Upper lobe of left lung (tissue), 6 donors: ENCODE measurements around the gene HOXC5. TPM values are rescaled to one million over a fixed set of nuclear protein-coding genes. Genes with fewer than 3 reads are reported as not detected.

Experiments
- ATAC-seq, 2 donors: fragments of 200-7000 bp; cut with Tn5 transposase; one replicate each; pipeline ENCODE4 v1.9.1; 2022; ENCODE audit warnings: mild to moderate bottlenecking in 2 of 2, moderate library complexity in 2 of 2; ENCODE audit not compliant: low FRiP score in 2 of 2
- DNase-seq, 2 donors: peaks; one replicate each; pipeline ENCODE4 v3.0.0-alpha.2; 2019 to 2020
- H3K27ac ChIP-seq, 4 donors: fragments of 200-600 bp; sonication (generic); one replicate each; pipeline ENCODE4 v1.5.1; 2016 to 2019
- H3K27me3 ChIP-seq, 4 donors: fragments of 200-600 bp; sonication (generic); one replicate each; pipeline ENCODE4 v1.5.1; 2017 to 2019
- H3K36me3 ChIP-seq, 4 donors: fragments of 200-600 bp; sonication (generic); one replicate each; pipeline ENCODE4 v1.5.1; 2016 to 2019
- H3K4me1 ChIP-seq, 4 donors: fragments of 200-600 bp; sonication (generic); one replicate each; pipeline ENCODE4 v1.5.1; 2018 to 2019
- H3K4me3 ChIP-seq, 4 donors: fragments of 200-600 bp; sonication (generic); one replicate each; pipeline ENCODE4 v1.5.1; 2017 to 2019; ENCODE audit warnings: mild to moderate bottlenecking in 2 of 4, moderate library complexity in 1 of 4
- H3K9me3 ChIP-seq, 4 donors: fragments of 200-600 bp; sonication (generic); one replicate each; pipeline ENCODE4 v1.5.1; 2018 to 2019
- CTCF ChIP-seq, 6 experiments: fragments of 450-650 bp in 4 of 6; fragments of 200-600 bp in 2 of 6; sonication (generic) in 2 of 6; IDR thresholded peaks; one replicate each; pipeline ENCODE4 v1.5.1; 2016 to 2019; ENCODE audit warnings: antibody characterized with exemption in 6 of 6
- EP300 ChIP-seq, 4 donors: sonication (generic); formaldehyde crosslinking; IDR thresholded peaks; one replicate each; pipeline ENCODE4 v1.5.1; 2017; ENCODE audit warnings: antibody characterized with exemption in 4 of 4, control low read depth in 2 of 4
- POLR2A ChIP-seq, 4 donors: fragments of 450-650 bp; IDR thresholded peaks; one replicate each; pipeline ENCODE4 v1.5.1; 2016 to 2017; ENCODE audit warnings: antibody characterized with exemption in 4 of 4, mild to moderate bottlenecking in 2 of 4
- POLR2AphosphoS5 ChIP-seq, 2 donors: sonication (generic); formaldehyde crosslinking; IDR thresholded peaks; one replicate each; pipeline ENCODE4 v1.5.1; 2017; ENCODE audit warnings: antibody characterized with exemption in 2 of 2
- WGBS, 2 donors: methylation state at CpG; one replicate each; pipeline ENCODE4 v1.1.5; 2017 to 2018; 5-methylcytosine and 5-hydroxymethylcytosine counted together
- total RNA-seq, 6 donors: library from RNA; depleted of rRNA in 4 of 6; stranded (reverse); fragments of >200 nt in 4 of 6; gene quantifications; one replicate each; pipeline versions ENCODE4 v1.1.0 to v1.2.1, GENCODE V29; 2016 to 2021
- donor health status: DM: no; HTN: no; CAD: no; lungs with moderate emphysema.
- donor health status: DM: no; HTN: yes; CAD: no; lungs with severe emphysema.

Gene HOXC5
- total RNA-seq, 6 donors from 2014 or later: 0.11 to 0.22 (median 0.17) TPM; not detected in 3

GRCh38 chr12:54030889-54031471 lies 1.9 kb upstream of the HOXC5 start:
- ATAC-seq (peak in 1 of 2 donors; percentile 52), DNase-seq (peak in 1 of 2 donors; percentile 84)

GRCh38 chr12:54031480-54031879 lies 1.4 kb upstream of the HOXC5 start:
- Histone ChIP-seq H3K4me3 (no peak overlapping the region), H3K9me3 (peaks cover 0 to 10% (median 7%) of the 10 kb centered on the region in 4 donors), H3K27me3 (peaks cover 2 to 98% (median 46%) of the 10 kb centered on the region in 4 donors), H3K27ac (no peak overlapping the region), H3K36me3 (no peaks in the 10 kb centered on the region), H3K4me1 (peaks cover 12 to 36% (median 12%) of the 10 kb centered on the region in 4 donors)
- DNase-seq (peak in 1 of 2 donors; percentile 47), ATAC-seq (no peak)
- TF ChIP-seq POLR2A (IDR thresholded peaks at IDR 0.05) (no peak), EP300 (IDR thresholded peaks at IDR 0.05) (no peak), CTCF (IDR thresholded peaks at IDR 0.05) (no peak), POLR2AphosphoS5 (IDR thresholded peaks at IDR 0.05) (no peak)
- WGBS, 2 donors: 26 to 33% methylated on average over 16 of the region's 16 CpGs

More at GRCh38 chr12:54030889-54031471, 1.9 kb upstream of the HOXC5 start:
- H3K27me3 ChIP-seq: peaks cover 2 to 98% (median 47%) of the 10 kb centered on the region in 4 donors
- TF ChIP-seq CTCF (IDR thresholded peaks at IDR 0.05) (no peak), EP300 (IDR thresholded peaks at IDR 0.05) (no peak), POLR2AphosphoS5 (IDR thresholded peaks at IDR 0.05) (no peak), POLR2A (IDR thresholded peaks at IDR 0.05) (no peak)
- no peaks in the 10 kb centered on the region for H3K36me3 ChIP-seq
- no peak overlapping the region for H3K27ac ChIP-seq
- peaks cover 0 to 10% (median 7%) of the 10 kb centered on the region in 4 donors for H3K9me3 ChIP-seq
- no peak overlapping the region for H3K4me3 ChIP-seq
- peaks cover 12 to 36% (median 12%) of the 10 kb centered on the region in 4 donors for H3K4me1 ChIP-seq
- WGBS, 2 donors: 6 to 10% methylated on average over 10 to 43 of the region's 46 CpGs

GRCh38 chr12:54032086-54032619 lies 697 bp upstream of the HOXC5 start:
- no peak for ATAC-seq
- no peak overlapping the region for H3K4me3 ChIP-seq
- WGBS, 2 donors: 30 to 32% methylated on average over 6 of the region's 6 CpGs
- TF ChIP-seq POLR2AphosphoS5 (IDR thresholded peaks at IDR 0.05): no peak
- peaks cover 0 to 10% (median 7%) of the 10 kb centered on the region in 4 donors for H3K9me3 ChIP-seq
- H3K27me3 ChIP-seq: peaks cover 0 to 92% (median 45%) of the 10 kb centered on the region in 4 donors
- DNase-seq: no peak
- H3K4me1 ChIP-seq: peaks cover 12 to 36% (median 12%) of the 10 kb centered on the region in 4 donors
- H3K36me3 ChIP-seq: no peaks in the 10 kb centered on the region
- no peak overlapping the region for H3K27ac ChIP-seq

GRCh38 chr12:54033106-54033979 lies 493 bp downstream of the HOXC5 start:
- WGBS, 2 donors: 3 to 6% methylated on average over 30 to 56 of the region's 61 CpGs
- TF ChIP-seq POLR2A (IDR thresholded peaks at IDR 0.05) (no peak), EP300 (IDR thresholded peaks at IDR 0.05) (no peak), POLR2AphosphoS5 (IDR thresholded peaks at IDR 0.05) (no peak), CTCF (IDR thresholded peaks at IDR 0.05) (no peak)
- DNase-seq (peak in 1 of 2 donors; percentile 84), ATAC-seq (peak in 1 of 2 donors; percentile 67)
- Histone ChIP-seq H3K27me3 (peaks cover 0 to 80% (median 40%) of the 10 kb centered on the region in 4 donors), H3K4me3 (peak overlapping the region in 3 of 4 donors; percentile 10 to 31 (median 28)), H3K27ac (no peak overlapping the region), H3K4me1 (peaks cover 12 to 36% (median 12%) of the 10 kb centered on the region in 4 donors), H3K9me3 (peaks cover 0 to 10% (median 7%) of the 10 kb centered on the region in 4 donors), H3K36me3 (no peaks in the 10 kb centered on the region)
